GM23338 (cell line): ENCODE data around the gene LMO7. TPM values are rescaled to one million over a fixed set of nuclear protein-coding genes. Genes with fewer than 3 reads are reported as not detected.

ENCODE experiments used
- ATAC-seq: fragments of 200-7000 bp; cut with Tn5 transposase; 3 replicates; pipeline ENCODE4 v1.9.1; 2020
- DNase-seq: peaks from one replicate; pipeline ENCODE4 v3.0.0-alpha.2; 2015; ENCODE audit warnings: low spot score
- H2AFZ ChIP-seq: fragments of 200-600 bp; sonication (generic); 2 replicates; pipeline ENCODE4 v1.8.0; 2016; ENCODE audit warnings: antibody characterized with exemption, mild to moderate bottlenecking, moderate library complexity
- H3F3A ChIP-seq: fragments of 200-600 bp; sonication (generic); replicated peaks from 2 replicates; pipeline ENCODE4 v1.8.0; 2017; ENCODE audit warnings: antibody characterized with exemption, mixed run types, low read depth
- H3K27ac ChIP-seq: fragments of 200-600 bp; sonication (generic); 2 replicates; pipeline ENCODE4 v1.6.1; 2016; ENCODE audit warnings: low read depth
- H3K27me3 ChIP-seq: fragments of 200-600 bp; sonication (generic); 2 replicates; pipeline ENCODE4 v1.8.0; 2016; ENCODE audit warnings: mild to moderate bottlenecking, mixed run types, moderate library complexity; ENCODE audit not compliant: insufficient read depth
- H3K36me3 ChIP-seq: fragments of 200-600 bp; sonication (generic); 2 replicates; pipeline ENCODE4 v1.8.0; 2016; ENCODE audit warnings: mild to moderate bottlenecking; ENCODE audit not compliant: insufficient read depth
- H3K4me1 ChIP-seq: fragments of 200-600 bp; sonication (generic); 2 replicates; pipeline ENCODE4 v1.8.0; 2016; ENCODE audit warnings: mild to moderate bottlenecking, moderate library complexity; ENCODE audit not compliant: insufficient read depth
- H3K4me2 ChIP-seq: fragments of 200-600 bp; sonication (generic); 2 replicates; pipeline ENCODE4 v1.7.1; 2017; ENCODE audit warnings: mixed run types
- H3K4me3 ChIP-seq: fragments of 200-600 bp; sonication (generic); 2 replicates; pipeline ENCODE4 v1.6.1; 2016; ENCODE audit warnings: mixed run types
- H3K79me2 ChIP-seq: fragments of 200-600 bp; sonication (generic); replicated peaks from 2 replicates; pipeline ENCODE4 v1.8.0; 2017; ENCODE audit warnings: mild to moderate bottlenecking; ENCODE audit not compliant: insufficient read depth
- H3K9me2 ChIP-seq: fragments of 200-600 bp; sonication (generic); 2 replicates; pipeline ENCODE4 v1.8.0; 2017; ENCODE audit not compliant: insufficient read depth
- H4K20me1 ChIP-seq: fragments of 200-600 bp; sonication (generic); replicated peaks from 2 replicates; pipeline ENCODE4 v1.8.0; 2017; ENCODE audit warnings: mild to moderate bottlenecking; ENCODE audit not compliant: insufficient read depth
- H3K27ac Mint-ChIP-seq: 2 replicates; pipeline ENCODE4 v1.8.0; 2020; ENCODE audit warnings: inconsistent platforms, mild to moderate bottlenecking, moderate library complexity, mixed read lengths
- H3K27me3 Mint-ChIP-seq: 3 replicates; pipeline ENCODE4 v1.8.0; 2022; ENCODE audit warnings: low read depth, mild to moderate bottlenecking, moderate library complexity, mixed read lengths, inconsistent platforms; ENCODE audit not compliant: insufficient read depth, poor library complexity
- H3K36me3 Mint-ChIP-seq: 3 replicates; pipeline ENCODE4 v1.8.0; 2021; ENCODE audit warnings: low read depth, mild to moderate bottlenecking, inconsistent platforms, moderate library complexity, mixed read lengths
- H3K4me1 Mint-ChIP-seq: 3 replicates; pipeline ENCODE4 v1.8.0; 2020; ENCODE audit warnings: mild to moderate bottlenecking, inconsistent platforms, mixed read lengths
- H3K4me3 Mint-ChIP-seq: 3 replicates; pipeline ENCODE4 v1.8.0; 2021; ENCODE audit warnings: moderate library complexity, mild to moderate bottlenecking, inconsistent platforms, mixed read lengths
- H3K9me3 Mint-ChIP-seq: 3 replicates; pipeline ENCODE4 v1.8.0; 2020; ENCODE audit warnings: moderate library complexity, mild to moderate bottlenecking, inconsistent platforms, mixed read lengths
- CREB1 ChIP-seq: fragments of 250-450 bp; sonication (Bioruptor Pico); IDR thresholded peaks from 2 replicates; pipeline ENCODE4 v1.5.0; 2020; ENCODE audit warnings: low read depth, mild to moderate bottlenecking, moderate library complexity
- EZH2 ChIP-seq: fragments of 200-600 bp; sonication (generic); IDR thresholded peaks from one replicate; pipeline ENCODE4 v1.8.0; 2017; ENCODE audit warnings: antibody characterized with exemption, mild to moderate bottlenecking, low read depth; ENCODE audit not compliant: unreplicated experiment
- EZH2phosphoT487 ChIP-seq: fragments of 200-600 bp; sonication (generic); IDR thresholded peaks from one replicate; pipeline ENCODE4 v1.8.1; 2018; ENCODE audit warnings: antibody characterized with exemption; ENCODE audit not compliant: unreplicated experiment
- JUNB ChIP-seq: IDR thresholded peaks from one replicate; pipeline ENCODE4 v1.6.1; 2016; ENCODE audit warnings: antibody characterized with exemption; ENCODE audit not compliant: unreplicated experiment
- NANOG ChIP-seq: IDR thresholded peaks from 2 replicates; pipeline ENCODE4 v1.6.1; 2016; ENCODE audit warnings: antibody characterized with exemption, borderline replicate concordance
- POLR2AphosphoS5 ChIP-seq: IDR thresholded peaks from 2 replicates; pipeline ENCODE4 v1.6.1; 2016; ENCODE audit warnings: antibody characterized with exemption, low read depth
- STAT1 ChIP-seq: IDR thresholded peaks from one replicate; pipeline ENCODE4 v1.6.1; 2016; ENCODE audit warnings: antibody characterized with exemption; ENCODE audit not compliant: unreplicated experiment
- polyA plus RNA-seq: library from polyadenylated mRNA; unstranded; fragments of >200 nt; fragmentation: Nextera tagmentation; extraction: Ambion mirVana; gene quantifications from 2 replicates; pipeline ENCODE4 v1.2.1, GENCODE V29; 2016
- total RNA-seq: library from RNA; depleted of rRNA; stranded (reverse); fragments of >200 nt; shearing (Covaris generic); gene quantifications from 2 replicates; pipeline ENCODE4 v1.2.3, GENCODE V29; 2014
- TF ChIP-seq, protein P1 (sequence below): IDR thresholded peaks from one replicate; pipeline ENCODE4 v1.6.1; 2018; ENCODE audit warnings: antibody characterized with exemption; ENCODE audit not compliant: unreplicated experiment
- TF ChIP-seq, protein P2 (sequence below), 2 experiments: fragments of 200-600 bp in 1 of 2; sonication (generic) in 1 of 2; conservative IDR thresholded peaks; 2 replicates each; pipeline versions ENCODE4 v1.5.1 to v1.6.1; 2016 to 2017; ENCODE audit warnings: antibody characterized with exemption in 2 of 2, low read depth in 2 of 2, mild to moderate bottlenecking in 2 of 2, moderate library complexity in 1 of 2
- TF ChIP-seq, protein P3 (sequence below): fragments of 250-450 bp; sonication (Bioruptor Pico); IDR thresholded peaks from 2 replicates; pipeline ENCODE4 v1.5.0; 2020; ENCODE audit warnings: mild to moderate bottlenecking, moderate library complexity

Gene LMO7
- total and polyA plus RNA-seq, 2 experiments from 2014 or later = 22.3 to 26.9 TPM

DNA sequence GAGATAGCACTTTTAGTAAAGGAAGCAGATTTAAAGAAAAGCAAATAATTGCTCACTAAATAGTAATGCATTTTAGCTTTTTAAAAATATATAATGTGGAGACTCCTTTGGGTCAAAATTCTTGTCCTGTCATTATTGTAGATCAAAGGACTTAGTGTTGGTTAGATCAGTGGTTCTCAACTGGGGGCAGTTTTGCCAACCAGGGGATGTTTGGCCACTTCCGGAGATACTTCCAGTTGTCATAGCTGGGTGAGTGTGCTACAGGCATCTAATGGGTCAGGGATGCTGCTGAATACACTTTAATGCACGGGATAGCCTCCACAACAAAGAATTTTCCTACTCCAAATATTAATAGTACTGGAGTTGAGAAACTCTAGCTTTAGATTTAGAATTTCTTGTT is 126.8 kb downstream of the LMO7 start:
- Histone ChIP-seq H3K27ac (no peak overlapping the region), H3K27me3 (no peaks in the 10 kb centered on the region), H3K4me2 (no peak overlapping the region), H3K79me2 (no peaks in the 10 kb centered on the region), H3K4me3 (no peak overlapping the region), H3K4me1 (no peaks in the 10 kb centered on the region; the same call in 1 of the 2 replicates), H4K20me1 (no peaks in the 10 kb centered on the region), H3K9me2 (0 out of 2 replicates have a peak, but pooled peaks cover 3% of the 10 kb centered on the region), H2AFZ (no peak overlapping the region), H3K36me3 (no peaks in the 10 kb centered on the region), H3F3A (no peaks in the 10 kb centered on the region)
- no peak for DNase-seq
- no peaks in the 10 kb centered on the region for H3K27me3 Mint-ChIP-seq
- TF ChIP-seq, protein P1, sequence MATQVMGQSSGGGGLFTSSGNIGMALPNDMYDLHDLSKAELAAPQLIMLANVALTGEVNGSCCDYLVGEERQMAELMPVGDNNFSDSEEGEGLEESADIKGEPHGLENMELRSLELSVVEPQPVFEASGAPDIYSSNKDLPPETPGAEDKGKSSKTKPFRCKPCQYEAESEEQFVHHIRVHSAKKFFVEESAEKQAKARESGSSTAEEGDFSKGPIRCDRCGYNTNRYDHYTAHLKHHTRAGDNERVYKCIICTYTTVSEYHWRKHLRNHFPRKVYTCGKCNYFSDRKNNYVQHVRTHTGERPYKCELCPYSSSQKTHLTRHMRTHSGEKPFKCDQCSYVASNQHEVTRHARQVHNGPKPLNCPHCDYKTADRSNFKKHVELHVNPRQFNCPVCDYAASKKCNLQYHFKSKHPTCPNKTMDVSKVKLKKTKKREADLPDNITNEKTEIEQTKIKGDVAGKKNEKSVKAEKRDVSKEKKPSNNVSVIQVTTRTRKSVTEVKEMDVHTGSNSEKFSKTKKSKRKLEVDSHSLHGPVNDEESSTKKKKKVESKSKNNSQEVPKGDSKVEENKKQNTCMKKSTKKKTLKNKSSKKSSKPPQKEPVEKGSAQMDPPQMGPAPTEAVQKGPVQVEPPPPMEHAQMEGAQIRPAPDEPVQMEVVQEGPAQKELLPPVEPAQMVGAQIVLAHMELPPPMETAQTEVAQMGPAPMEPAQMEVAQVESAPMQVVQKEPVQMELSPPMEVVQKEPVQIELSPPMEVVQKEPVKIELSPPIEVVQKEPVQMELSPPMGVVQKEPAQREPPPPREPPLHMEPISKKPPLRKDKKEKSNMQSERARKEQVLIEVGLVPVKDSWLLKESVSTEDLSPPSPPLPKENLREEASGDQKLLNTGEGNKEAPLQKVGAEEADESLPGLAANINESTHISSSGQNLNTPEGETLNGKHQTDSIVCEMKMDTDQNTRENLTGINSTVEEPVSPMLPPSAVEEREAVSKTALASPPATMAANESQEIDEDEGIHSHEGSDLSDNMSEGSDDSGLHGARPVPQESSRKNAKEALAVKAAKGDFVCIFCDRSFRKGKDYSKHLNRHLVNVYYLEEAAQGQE = no peak
- H3K36me3 Mint-ChIP-seq = no peaks in the 10 kb centered on the region
- no peak overlapping the region for H3K4me3 Mint-ChIP-seq
- no peak for ATAC-seq
- peaks cover 9% of the 10 kb centered on the region for H3K4me1 Mint-ChIP-seq
- H3K27ac Mint-ChIP-seq = no peak overlapping the region
- H3K9me3 Mint-ChIP-seq = no peaks in the 10 kb centered on the region

DNA sequence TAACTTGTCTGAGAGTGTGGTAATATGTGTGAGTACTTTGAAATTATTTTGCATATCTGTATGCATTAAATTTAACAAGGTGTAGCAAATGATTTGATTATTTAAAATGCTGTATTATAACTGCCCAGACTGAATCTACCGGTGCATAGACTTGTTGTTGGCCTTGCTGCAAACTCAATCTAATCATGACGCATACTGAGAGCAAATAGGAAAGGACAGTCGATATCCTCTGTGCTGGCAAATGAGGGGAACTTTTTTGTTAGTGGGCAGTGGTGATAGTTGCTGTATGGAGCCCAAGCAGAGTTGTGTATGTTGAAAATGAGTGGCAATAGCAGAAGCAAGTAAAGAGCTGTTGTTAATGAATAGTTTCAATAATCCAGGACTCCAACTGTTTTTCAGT is 127.4 kb downstream of the LMO7 start:
- Mint-ChIP-seq H3K27me3 (no peaks in the 10 kb centered on the region), H3K36me3 (no peaks in the 10 kb centered on the region), H3K4me3 (no peak overlapping the region), H3K4me1 (peaks cover 9% of the 10 kb centered on the region), H3K9me3 (no peaks in the 10 kb centered on the region), H3K27ac (no peak overlapping the region)
- Histone ChIP-seq H3K4me3 (no peak overlapping the region), H3K9me2 (0 out of 2 replicates have a peak, but pooled peaks cover 3% of the 10 kb centered on the region), H3K27me3 (no peaks in the 10 kb centered on the region), H3K79me2 (no peaks in the 10 kb centered on the region), H3K36me3 (no peaks in the 10 kb centered on the region), H3K4me1 (no peaks in the 10 kb centered on the region; the same call in 1 of the 2 replicates), H2AFZ (no peak overlapping the region), H3K4me2 (no peak overlapping the region), H4K20me1 (no peaks in the 10 kb centered on the region), H3K27ac (no peak overlapping the region), H3F3A (no peaks in the 10 kb centered on the region)
- ATAC-seq (no peak), DNase-seq (no peak)
- TF ChIP-seq JUNB (no peak), EZH2phosphoT487 (no peak), EZH2 (no peak), CREB1 (no peak), POLR2AphosphoS5 (no peak), NANOG (no peak), STAT1 (no peak)
- TF ChIP-seq, protein P2, sequence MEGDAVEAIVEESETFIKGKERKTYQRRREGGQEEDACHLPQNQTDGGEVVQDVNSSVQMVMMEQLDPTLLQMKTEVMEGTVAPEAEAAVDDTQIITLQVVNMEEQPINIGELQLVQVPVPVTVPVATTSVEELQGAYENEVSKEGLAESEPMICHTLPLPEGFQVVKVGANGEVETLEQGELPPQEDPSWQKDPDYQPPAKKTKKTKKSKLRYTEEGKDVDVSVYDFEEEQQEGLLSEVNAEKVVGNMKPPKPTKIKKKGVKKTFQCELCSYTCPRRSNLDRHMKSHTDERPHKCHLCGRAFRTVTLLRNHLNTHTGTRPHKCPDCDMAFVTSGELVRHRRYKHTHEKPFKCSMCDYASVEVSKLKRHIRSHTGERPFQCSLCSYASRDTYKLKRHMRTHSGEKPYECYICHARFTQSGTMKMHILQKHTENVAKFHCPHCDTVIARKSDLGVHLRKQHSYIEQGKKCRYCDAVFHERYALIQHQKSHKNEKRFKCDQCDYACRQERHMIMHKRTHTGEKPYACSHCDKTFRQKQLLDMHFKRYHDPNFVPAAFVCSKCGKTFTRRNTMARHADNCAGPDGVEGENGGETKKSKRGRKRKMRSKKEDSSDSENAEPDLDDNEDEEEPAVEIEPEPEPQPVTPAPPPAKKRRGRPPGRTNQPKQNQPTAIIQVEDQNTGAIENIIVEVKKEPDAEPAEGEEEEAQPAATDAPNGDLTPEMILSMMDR (conservative IDR thresholded peaks at IDR 0.05; ENCODE audit: low read depth in 2 of 2) = no peak
- TF ChIP-seq, protein P3, sequence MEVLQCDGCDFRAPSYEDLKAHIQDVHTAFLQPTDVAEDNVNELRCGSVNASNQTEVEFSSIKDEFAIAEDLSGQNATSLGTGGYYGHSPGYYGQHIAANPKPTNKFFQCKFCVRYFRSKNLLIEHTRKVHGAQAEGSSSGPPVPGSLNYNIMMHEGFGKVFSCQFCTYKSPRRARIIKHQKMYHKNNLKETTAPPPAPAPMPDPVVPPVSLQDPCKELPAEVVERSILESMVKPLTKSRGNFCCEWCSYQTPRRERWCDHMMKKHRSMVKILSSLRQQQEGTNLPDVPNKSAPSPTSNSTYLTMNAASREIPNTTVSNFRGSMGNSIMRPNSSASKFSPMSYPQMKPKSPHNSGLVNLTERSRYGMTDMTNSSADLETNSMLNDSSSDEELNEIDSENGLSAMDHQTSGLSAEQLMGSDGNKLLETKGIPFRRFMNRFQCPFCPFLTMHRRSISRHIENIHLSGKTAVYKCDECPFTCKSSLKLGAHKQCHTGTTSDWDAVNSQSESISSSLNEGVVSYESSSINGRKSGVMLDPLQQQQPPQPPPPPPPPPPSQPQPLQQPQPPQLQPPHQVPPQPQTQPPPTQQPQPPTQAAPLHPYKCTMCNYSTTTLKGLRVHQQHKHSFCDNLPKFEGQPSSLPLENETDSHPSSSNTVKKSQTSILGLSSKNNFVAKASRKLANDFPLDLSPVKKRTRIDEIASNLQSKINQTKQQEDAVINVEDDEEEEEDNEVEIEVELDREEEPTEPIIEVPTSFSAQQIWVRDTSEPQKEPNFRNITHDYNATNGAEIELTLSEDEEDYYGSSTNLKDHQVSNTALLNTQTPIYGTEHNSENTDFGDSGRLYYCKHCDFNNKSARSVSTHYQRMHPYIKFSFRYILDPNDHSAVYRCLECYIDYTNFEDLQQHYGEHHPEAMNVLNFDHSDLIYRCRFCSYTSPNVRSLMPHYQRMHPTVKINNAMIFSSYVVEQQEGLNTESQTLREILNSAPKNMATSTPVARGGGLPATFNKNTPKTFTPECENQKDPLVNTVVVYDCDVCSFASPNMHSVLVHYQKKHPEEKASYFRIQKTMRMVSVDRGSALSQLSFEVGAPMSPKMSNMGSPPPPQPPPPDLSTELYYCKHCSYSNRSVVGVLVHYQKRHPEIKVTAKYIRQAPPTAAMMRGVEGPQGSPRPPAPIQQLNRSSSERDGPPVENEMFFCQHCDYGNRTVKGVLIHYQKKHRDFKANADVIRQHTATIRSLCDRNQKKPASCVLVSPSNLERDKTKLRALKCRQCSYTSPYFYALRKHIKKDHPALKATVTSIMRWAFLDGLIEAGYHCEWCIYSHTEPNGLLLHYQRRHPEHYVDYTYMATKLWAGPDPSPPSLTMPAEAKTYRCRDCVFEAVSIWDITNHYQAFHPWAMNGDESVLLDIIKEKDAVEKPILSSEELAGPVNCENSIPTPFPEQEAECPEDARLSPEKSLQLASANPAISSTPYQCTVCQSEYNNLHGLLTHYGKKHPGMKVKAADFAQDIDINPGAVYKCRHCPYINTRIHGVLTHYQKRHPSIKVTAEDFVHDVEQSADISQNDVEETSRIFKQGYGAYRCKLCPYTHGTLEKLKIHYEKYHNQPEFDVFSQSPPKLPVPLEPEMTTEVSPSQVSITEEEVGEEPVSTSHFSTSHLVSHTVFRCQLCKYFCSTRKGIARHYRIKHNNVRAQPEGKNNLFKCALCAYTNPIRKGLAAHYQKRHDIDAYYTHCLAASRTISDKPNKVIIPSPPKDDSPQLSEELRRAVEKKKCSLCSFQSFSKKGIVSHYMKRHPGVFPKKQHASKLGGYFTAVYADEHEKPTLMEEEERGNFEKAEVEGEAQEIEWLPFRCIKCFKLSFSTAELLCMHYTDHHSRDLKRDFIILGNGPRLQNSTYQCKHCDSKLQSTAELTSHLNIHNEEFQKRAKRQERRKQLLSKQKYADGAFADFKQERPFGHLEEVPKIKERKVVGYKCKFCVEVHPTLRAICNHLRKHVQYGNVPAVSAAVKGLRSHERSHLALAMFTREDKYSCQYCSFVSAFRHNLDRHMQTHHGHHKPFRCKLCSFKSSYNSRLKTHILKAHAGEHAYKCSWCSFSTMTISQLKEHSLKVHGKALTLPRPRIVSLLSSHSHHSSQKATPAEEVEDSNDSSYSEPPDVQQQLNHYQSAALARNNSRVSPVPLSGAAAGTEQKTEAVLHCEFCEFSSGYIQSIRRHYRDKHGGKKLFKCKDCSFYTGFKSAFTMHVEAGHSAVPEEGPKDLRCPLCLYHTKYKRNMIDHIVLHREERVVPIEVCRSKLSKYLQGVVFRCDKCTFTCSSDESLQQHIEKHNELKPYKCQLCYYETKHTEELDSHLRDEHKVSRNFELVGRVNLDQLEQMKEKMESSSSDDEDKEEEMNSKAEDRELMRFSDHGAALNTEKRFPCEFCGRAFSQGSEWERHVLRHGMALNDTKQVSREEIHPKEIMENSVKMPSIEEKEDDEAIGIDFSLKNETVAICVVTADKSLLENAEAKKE (CRISPR knock-in tag) = no peak
